Neural crest cell (in vitro differentiated cells): ENCODE measurements around the gene MIF4GD. TPM values are rescaled to one million over a fixed set of nuclear protein-coding genes. Genes with fewer than 3 reads are reported as not detected.

Experiments
- DNase-seq: peaks from one replicate; pipeline ENCODE4 v3.0.0; 2021; ENCODE audit warnings: low read depth, mixed read lengths, low spot score
- H3K27ac Mint-ChIP-seq: one replicate; pipeline ENCODE4 v1.8.0; 2021; ENCODE audit warnings: mild to moderate bottlenecking, mixed read lengths; ENCODE audit not compliant: unreplicated experiment
- H3K27me3 Mint-ChIP-seq: 2 replicates; pipeline ENCODE4 v1.8.0; 2021; ENCODE audit warnings: low read depth, mild to moderate bottlenecking, mixed read lengths
- H3K36me3 Mint-ChIP-seq: 2 replicates; pipeline ENCODE4 v1.8.0; 2021; ENCODE audit warnings: low read depth, mild to moderate bottlenecking, mixed read lengths
- H3K4me1 Mint-ChIP-seq: 2 replicates; pipeline ENCODE4 v1.8.0; 2021; ENCODE audit warnings: mixed read lengths
- H3K4me3 Mint-ChIP-seq: one replicate; pipeline ENCODE4 v1.8.0; 2021; ENCODE audit warnings: mild to moderate bottlenecking, mixed read lengths
- H3K9me3 Mint-ChIP-seq: 2 replicates; pipeline ENCODE4 v1.8.0; 2021; ENCODE audit warnings: mixed read lengths
- CTCF ChIP-seq: fragments of 200-600 bp; sonication (generic); conservative IDR thresholded peaks from 2 replicates; pipeline ENCODE4 v1.5.0; 2021; ENCODE audit warnings: antibody characterized with exemption, mild to moderate bottlenecking
- total RNA-seq: library from RNA; stranded (reverse); gene quantifications from 2 replicates; pipeline ENCODE4 v1.2.1, GENCODE V29; 2021

Gene MIF4GD
- total RNA-seq, 1 donor from 2014 or later, result 15.9 TPM

- no peak for DNase-seq
- H3K4me1 Mint-ChIP-seq, result peaks cover 4% of the 10 kb centered on the region
- no peak for TF ChIP-seq CTCF
- H3K27ac Mint-ChIP-seq, result no peak overlapping the region
- peaks cover 7% of the 10 kb centered on the region for H3K36me3 Mint-ChIP-seq
- no peak overlapping the region for H3K4me3 Mint-ChIP-seq
- no peaks in the 10 kb centered on the region for H3K9me3 Mint-ChIP-seq
- H3K27me3 Mint-ChIP-seq, result no peaks in the 10 kb centered on the region
Observed at GRCh38 chr17:75246404-75246803, 24.6 kb downstream of the MIF4GD start.

- no peaks in the 10 kb centered on the region for H3K27me3 Mint-ChIP-seq
- no peak for TF ChIP-seq CTCF
- no peaks in the 10 kb centered on the region for H3K9me3 Mint-ChIP-seq
Observed at GRCh38 chr17:75245011-75245410, 26.0 kb downstream of the MIF4GD start.

GRCh38 chr17:75244133-75244866 lies 26.7 kb downstream of the MIF4GD start:
- DNase-seq, result no peak
- no peaks in the 10 kb centered on the region for H3K9me3 Mint-ChIP-seq
- H3K4me1 Mint-ChIP-seq, result no peaks in the 10 kb centered on the region
- peak overlapping the region; percentile 27 for H3K27ac Mint-ChIP-seq
- no peak for TF ChIP-seq CTCF
- no peaks in the 10 kb centered on the region for H3K27me3 Mint-ChIP-seq
- H3K36me3 Mint-ChIP-seq, result peaks cover 10% of the 10 kb centered on the region
- H3K4me3 Mint-ChIP-seq, result no peak overlapping the region

More at GRCh38 chr17:75245011-75245410, 26.0 kb downstream of the MIF4GD start:
- no peak for DNase-seq
- Mint-ChIP-seq H3K4me3 (no peak overlapping the region), H3K27ac (no peak overlapping the region), H3K36me3 (peaks cover 10% of the 10 kb centered on the region), H3K4me1 (no peaks in the 10 kb centered on the region)

GRCh38 chr17:75242461-75243042 lies 28.5 kb downstream of the MIF4GD start:
- no peak for TF ChIP-seq CTCF
- DNase-seq, result no peak
- H3K9me3 Mint-ChIP-seq, result no peaks in the 10 kb centered on the region
- H3K4me1 Mint-ChIP-seq, result no peaks in the 10 kb centered on the region
- no peaks in the 10 kb centered on the region for H3K27me3 Mint-ChIP-seq
- no peak overlapping the region for H3K27ac Mint-ChIP-seq
- H3K36me3 Mint-ChIP-seq, result peaks cover 13% of the 10 kb centered on the region
- peak overlapping the region; percentile 9 for H3K4me3 Mint-ChIP-seq

GRCh38 chr17:75241996-75242460 lies 29.0 kb downstream of the MIF4GD start:
- no peaks in the 10 kb centered on the region for H3K9me3 Mint-ChIP-seq
- peaks cover 13% of the 10 kb centered on the region for H3K36me3 Mint-ChIP-seq
- H3K27ac Mint-ChIP-seq, result no peak overlapping the region

More at GRCh38 chr17:75241996-75242460, 29.0 kb downstream of the MIF4GD start:
- no peak overlapping the region for H3K4me3 Mint-ChIP-seq
- H3K4me1 Mint-ChIP-seq, result no peaks in the 10 kb centered on the region
- no peak for TF ChIP-seq CTCF
- H3K27me3 Mint-ChIP-seq, result no peaks in the 10 kb centered on the region
- DNase-seq, result no peak
